Measurements from ENCODE around the gene HELB.

The HELB gene

GRCh38 chr12:66287275-66287674, 15.0 kb upstream of the HELB start:
- H3K4me3 ChIP-seq (ENCODE audit: low read length) = no peak overlapping the region
- TF ChIP-seq ZNF274 (IDR thresholded peaks at IDR 0.05; ENCODE audit: low read depth, low read length) = no peak

GRCh38 chr12:66288121-66288520, 14.2 kb upstream of the HELB start:
- no peak for TF ChIP-seq ZNF274 (IDR thresholded peaks at IDR 0.05; ENCODE audit: low read depth, low read length)
- no peak overlapping the region for H3K4me3 ChIP-seq (ENCODE audit: low read length)

GRCh38 chr12:66289485-66289884, 12.8 kb upstream of the HELB start:
- TF ChIP-seq ZNF274 (IDR thresholded peaks at IDR 0.05; ENCODE audit: low read depth, low read length) = no peak
- H3K4me3 ChIP-seq (ENCODE audit: low read length) = no peak overlapping the region

GRCh38 chr12:66290716-66291200, 11.5 kb upstream of the HELB start:
- no peak overlapping the region for H3K4me3 ChIP-seq (ENCODE audit: low read length)
- TF ChIP-seq ZNF274 (IDR thresholded peaks at IDR 0.05; ENCODE audit: low read depth, low read length) = no peak

GRCh38 chr12:66296176-66296683, 6.1 kb upstream of the HELB start:
- no peak overlapping the region for H3K4me3 ChIP-seq (ENCODE audit: low read length)
- TF ChIP-seq ZNF274 (IDR thresholded peaks at IDR 0.05; ENCODE audit: low read depth, low read length) = no peak

- no peak for TF ChIP-seq ZNF274 (IDR thresholded peaks at IDR 0.05; ENCODE audit: low read depth, low read length)
- H3K4me3 ChIP-seq (ENCODE audit: low read length) = no peak overlapping the region
Observed at GRCh38 chr12:66297080-66297479, 5.2 kb upstream of the HELB start.

GRCh38 chr12:66297923-66298322, 4.4 kb upstream of the HELB start:
- TF ChIP-seq ZNF274 (IDR thresholded peaks at IDR 0.05; ENCODE audit: low read depth, low read length) = no peak
- no peak overlapping the region for H3K4me3 ChIP-seq (ENCODE audit: low read length)

- H3K4me3 ChIP-seq (ENCODE audit: low read length) = peak overlapping the region; percentile 76
- no peak for TF ChIP-seq ZNF274 (IDR thresholded peaks at IDR 0.05; ENCODE audit: low read depth, low read length)
Observed at GRCh38 chr12:66302827-66303169, 505 bp downstream of the HELB start.

GRCh38 chr12:66303316-66303804, 1.1 kb downstream of the HELB start:
- peak overlapping the region; percentile 76 for H3K4me3 ChIP-seq (ENCODE audit: low read length)

- no peak for TF ChIP-seq ZNF274 (IDR thresholded peaks at IDR 0.05; ENCODE audit: low read depth, low read length)
- peak overlapping the region; percentile 76; the same call in 1 of the 2 replicates for H3K4me3 ChIP-seq (ENCODE audit: low read length)
Observed at GRCh38 chr12:66304296-66304900, 2.1 kb downstream of the HELB start.

GRCh38 chr12:66309606-66310005, 7.3 kb downstream of the HELB start:
- no peak for TF ChIP-seq ZNF274 (IDR thresholded peaks at IDR 0.05; ENCODE audit: low read depth, low read length)
- no peak overlapping the region for H3K4me3 ChIP-seq (ENCODE audit: low read length)

GRCh38 chr12:66312189-66312588, 9.9 kb downstream of the HELB start:
- TF ChIP-seq ZNF274 (IDR thresholded peaks at IDR 0.05; ENCODE audit: low read depth, low read length) = no peak
- no peak overlapping the region for H3K4me3 ChIP-seq (ENCODE audit: low read length)

- no peak for TF ChIP-seq ZNF274 (IDR thresholded peaks at IDR 0.05; ENCODE audit: low read depth, low read length)
- H3K4me3 ChIP-seq (ENCODE audit: low read length) = no peak overlapping the region
Observed at GRCh38 chr12:66314278-66314677, 12.0 kb downstream of the HELB start.

GRCh38 chr12:66319266-66319954, 17.1 kb downstream of the HELB start:
- TF ChIP-seq ZNF274 (IDR thresholded peaks at IDR 0.05; ENCODE audit: low read depth, low read length) = no peak
- no peak overlapping the region for H3K4me3 ChIP-seq (ENCODE audit: low read length)

GRCh38 chr12:66320996-66321395, 18.7 kb downstream of the HELB start:
- TF ChIP-seq ZNF274 (IDR thresholded peaks at IDR 0.05; ENCODE audit: low read depth, low read length) = no peak
- H3K4me3 ChIP-seq (ENCODE audit: low read length) = no peak overlapping the region
